GM08714 (cell line): ENCODE measurements around the gene SLC5A9.

Experiments used
- H3K4me3 ChIP-seq: fragments of 200-500 bp; sonication (Bioruptor generic); 2 replicates; pipeline ENCODE4 v1.5.1; 2014; ENCODE audit warnings: mild to moderate bottlenecking, low read length, inconsistent platforms
- ZNF274 ChIP-seq: IDR thresholded peaks from 2 replicates; pipeline ENCODE4 v1.6.1; 2012; ENCODE audit warnings: mild to moderate bottlenecking, low read depth, low read length

The SLC5A9 gene

DNA sequence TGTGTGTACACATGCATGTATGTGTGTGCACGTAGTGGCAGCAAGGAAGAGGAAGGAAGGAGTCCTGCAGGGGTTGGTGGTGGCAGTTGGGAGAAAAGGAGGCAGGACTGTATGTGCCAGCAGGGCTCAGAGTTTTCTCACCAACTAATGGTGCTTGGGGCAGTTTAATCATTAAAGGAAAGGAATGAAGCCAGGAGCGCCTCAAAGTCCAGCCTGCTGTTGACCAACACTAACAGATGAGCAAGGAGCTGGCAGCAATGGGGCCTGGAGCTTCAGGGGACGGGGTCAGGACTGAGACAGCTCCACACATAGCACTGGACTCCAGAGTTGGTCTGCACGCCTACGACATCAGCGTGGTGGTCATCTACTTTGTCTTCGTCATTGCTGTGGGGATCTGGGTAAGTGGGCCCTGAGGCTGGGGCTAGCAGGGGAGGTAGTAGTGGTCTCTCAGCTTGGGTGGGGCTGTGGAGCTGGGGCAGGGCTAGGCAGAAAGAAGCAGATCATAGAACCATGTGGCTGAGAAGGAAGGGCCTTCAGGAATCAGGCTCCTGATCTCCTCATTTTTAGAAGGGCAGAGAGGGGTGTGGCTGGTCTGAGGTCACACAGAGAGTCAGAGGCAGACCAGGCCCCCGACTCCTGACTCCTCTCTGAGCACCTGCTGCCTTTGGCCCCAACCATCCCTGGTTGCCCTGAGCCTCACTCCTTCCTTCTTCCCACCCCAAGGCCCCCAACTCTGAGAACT is at the start of gene SLC5A9:
SLC5A9 (plus strand) TSS at position 216 of the 742 bp plus-strand sequence; CDS start at position 237, 21 bp downstream.
- H3K4me3 ChIP-seq, result no peak within 1 kb of the TSS
- TF ChIP-seq ZNF274, result no peak

- H3K4me3 ChIP-seq, result no peak overlapping the region
- TF ChIP-seq ZNF274, result no peak
Observed at GRCh38 chr1:48175116-48175515, 47.4 kb upstream of the SLC5A9 start.

- TF ChIP-seq ZNF274, result no peak
- no peak overlapping the region for H3K4me3 ChIP-seq
Observed at GRCh38 chr1:48177257-48177656, 45.3 kb upstream of the SLC5A9 start.

- H3K4me3 ChIP-seq, result no peak overlapping the region
- TF ChIP-seq ZNF274, result no peak
Observed at GRCh38 chr1:48181669-48182367, 40.7 kb upstream of the SLC5A9 start.

DNA sequence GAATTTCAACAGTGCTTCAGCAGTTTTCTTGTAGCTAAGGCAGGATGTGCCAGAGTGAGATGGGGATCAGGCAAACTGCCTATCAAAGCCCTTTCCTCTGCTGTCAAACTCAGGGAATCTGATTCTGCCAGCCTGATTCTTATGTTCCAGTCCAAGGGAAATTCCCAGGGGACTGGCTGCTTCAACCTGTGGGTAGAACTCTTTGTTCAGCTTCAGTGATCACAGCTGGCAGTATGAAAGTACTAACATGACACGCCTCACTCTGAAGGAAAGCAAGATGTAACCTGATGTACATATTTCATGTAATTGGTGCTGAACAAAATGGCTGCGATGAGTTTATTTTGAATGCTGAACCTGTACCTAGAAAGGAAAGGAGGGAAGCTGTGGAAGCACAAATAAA is 40.1 kb upstream of the SLC5A9 start:
- TF ChIP-seq ZNF274, result no peak
- H3K4me3 ChIP-seq, result no peak overlapping the region

GRCh38 chr1:48186306-48186839 is 36.1 kb upstream of the SLC5A9 start:
- no peak for TF ChIP-seq ZNF274

GRCh38 chr1:48187969-48188563 is 34.5 kb upstream of the SLC5A9 start:
- H3K4me3 ChIP-seq, result no peak overlapping the region
- no peak for TF ChIP-seq ZNF274

More at GRCh38 chr1:48186306-48186839, 36.1 kb upstream of the SLC5A9 start:
- no peak overlapping the region for H3K4me3 ChIP-seq

DNA sequence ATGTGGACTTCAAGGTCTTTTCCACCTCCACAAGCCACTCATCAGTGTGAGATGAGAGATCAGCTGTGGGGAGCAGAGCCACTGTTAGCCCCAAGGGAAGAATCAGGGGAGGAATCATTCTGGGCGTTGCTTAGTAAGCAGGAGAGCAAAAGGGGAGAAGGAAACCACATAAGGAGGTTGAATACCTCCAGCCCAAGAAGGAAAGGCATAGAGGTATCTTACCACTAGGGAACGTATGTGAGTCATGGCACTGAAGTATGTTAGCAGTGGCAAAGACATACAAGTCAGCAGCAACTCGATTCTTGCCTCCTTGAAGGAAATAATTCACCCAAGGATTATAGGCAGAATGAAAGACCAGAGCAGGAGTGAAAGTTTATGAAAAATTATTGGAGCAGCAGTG is 31.6 kb upstream of the SLC5A9 start:
- H3K4me3 ChIP-seq, result no peak overlapping the region

DNA sequence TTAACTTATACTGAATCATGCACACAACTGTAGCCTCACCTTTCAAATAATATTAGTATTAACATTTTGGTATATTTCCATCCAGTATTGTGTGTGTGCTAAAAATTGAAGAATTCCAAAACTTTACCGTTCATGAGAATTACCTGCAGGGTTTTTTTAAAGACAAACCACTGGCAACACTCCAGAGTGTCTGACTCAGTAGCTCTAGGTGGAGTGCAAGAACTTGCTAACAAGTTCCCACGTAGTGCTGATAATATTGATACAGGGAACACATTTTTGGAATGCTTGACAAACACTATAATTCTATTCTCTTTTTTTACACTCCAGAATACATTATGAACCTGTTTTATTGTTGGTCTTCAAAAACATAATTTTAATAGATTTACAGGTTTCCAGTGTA is 27.7 kb upstream of the SLC5A9 start:
- TF ChIP-seq ZNF274, result no peak
- no peak overlapping the region for H3K4me3 ChIP-seq

More for the DNA sequence above, 31.6 kb upstream of the SLC5A9 start:
- TF ChIP-seq ZNF274, result no peak

DNA sequence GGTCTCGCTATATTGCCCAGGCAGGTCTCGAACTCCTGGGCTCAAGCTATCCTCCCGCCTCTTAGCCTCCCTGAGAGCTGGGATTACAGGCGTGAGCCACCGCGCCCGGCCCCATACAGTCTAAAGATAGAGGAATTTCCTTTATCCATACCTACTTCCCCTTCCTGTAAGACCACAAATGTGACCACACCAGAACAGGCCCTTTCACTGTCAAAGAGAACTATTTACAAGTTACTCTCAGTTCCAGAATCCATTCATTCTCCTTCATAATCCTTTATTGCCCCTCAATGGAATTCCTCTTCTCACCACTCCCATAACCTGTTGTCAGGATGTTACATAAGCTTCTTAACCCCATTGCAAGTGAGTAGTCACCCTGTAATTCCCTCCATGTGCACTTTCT is 26.3 kb upstream of the SLC5A9 start:
- H3K4me3 ChIP-seq, result no peak overlapping the region
- TF ChIP-seq ZNF274, result no peak

DNA sequence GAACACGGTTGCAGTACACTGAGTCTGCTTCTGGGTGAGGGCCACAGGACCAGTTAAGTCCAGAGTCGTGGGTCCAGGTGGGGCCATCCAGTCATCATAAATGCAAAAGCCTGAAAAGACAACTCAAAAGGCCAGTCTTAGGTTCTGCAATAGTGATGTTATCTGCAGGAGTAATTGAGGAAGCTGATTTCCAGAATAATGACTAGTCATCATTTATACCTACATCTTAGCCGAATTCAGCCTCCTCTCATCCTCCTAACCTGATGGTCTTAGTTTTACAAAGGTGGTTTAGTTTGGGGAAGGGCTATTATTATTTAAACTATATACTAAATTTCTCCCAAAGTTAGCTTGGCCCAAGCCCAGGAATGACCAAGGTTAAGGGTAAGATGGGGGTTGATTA is 23.5 kb upstream of the SLC5A9 start:
- no peak for TF ChIP-seq ZNF274
- no peak overlapping the region for H3K4me3 ChIP-seq

- H3K4me3 ChIP-seq, result no peak overlapping the region
- TF ChIP-seq ZNF274, result no peak
Observed at GRCh38 chr1:48200166-48200900, 22.2 kb upstream of the SLC5A9 start.

DNA sequence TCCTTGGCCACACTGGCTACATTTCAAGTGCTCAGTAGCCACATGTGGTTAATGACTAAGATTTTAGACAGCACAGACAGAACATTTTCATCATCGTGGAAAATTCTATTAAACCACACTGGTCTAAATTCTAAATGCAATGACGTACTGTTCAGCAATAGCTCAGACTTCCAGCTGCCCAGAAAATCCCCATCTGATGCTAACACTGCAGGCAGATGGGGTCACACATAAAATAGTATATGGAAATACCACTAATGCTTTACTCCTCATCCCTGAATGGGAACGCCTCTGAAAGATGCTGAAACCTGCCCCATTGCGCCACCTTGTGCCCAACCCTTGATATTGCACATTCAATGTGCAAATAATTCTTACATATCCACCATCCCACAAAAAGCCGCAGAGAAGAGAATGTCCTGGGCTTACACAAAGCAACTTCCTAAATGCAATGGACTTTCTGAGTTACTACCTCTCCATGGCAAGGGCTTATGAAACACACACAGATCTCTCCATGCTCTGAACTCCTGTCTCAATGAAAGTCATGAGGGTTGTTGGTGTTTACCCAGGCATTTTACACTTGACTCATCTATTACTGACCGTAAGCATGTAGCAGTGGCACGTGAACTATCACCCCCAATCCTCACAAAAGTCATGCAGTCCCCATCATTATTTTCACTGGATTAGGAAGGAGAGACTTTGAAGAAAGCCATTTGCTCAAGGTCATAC is 20.3 kb upstream of the SLC5A9 start:
- TF ChIP-seq ZNF274, result no peak
- no peak overlapping the region for H3K4me3 ChIP-seq
